Adrenal gland (tissue), 12 donors: Measurements from ENCODE around the gene HIP1R. TPM values are rescaled to one million over a fixed set of nuclear protein-coding genes. Genes with fewer than 3 reads are reported as not detected.

Experiments used
- DNase-seq, 7 donors: peaks; one replicate each; pipeline ENCODE4 v3.0.0-alpha.2; 2019 to 2020
- H3K27ac ChIP-seq, 5 donors: fragments of 200-600 bp; sonication (generic) in 4 of 5; 1 replicate in 3 of 5; 2 replicates in 2 of 5; pipeline versions ENCODE4 v1.5.1 to v1.8.0; 2016 to 2020; ENCODE audit warnings: mild to moderate bottlenecking in 1 of 5
- H3K27me3 ChIP-seq: fragments of 200-600 bp; 2 replicates; pipeline ENCODE4 v1.8.0; 2021
- H3K36me3 ChIP-seq, 2 donors: fragments of 200-600 bp; replicated peaks in 1 of 2; 1 replicate in 1 of 2; 2 replicates in 1 of 2; pipeline versions ENCODE4 v1.5.1 to v1.8.0; 2018 to 2022
- H3K4me1 ChIP-seq, 2 donors: fragments of 200-600 bp; replicated peaks in 1 of 2; 1 replicate in 1 of 2; 2 replicates in 1 of 2; pipeline versions ENCODE4 v1.5.1 to v1.8.0; 2018 to 2021
- H3K4me3 ChIP-seq, 4 donors: fragments of 200-600 bp; sonication (generic) in 3 of 4; one replicate each; pipeline ENCODE4 v1.5.1; 2016 to 2018
- H3K9me3 ChIP-seq, 3 donors: fragments of 200-600 bp; sonication (generic) in 1 of 3; replicated peaks in 1 of 3; 1 replicate in 2 of 3; 2 replicates in 1 of 3; pipeline versions ENCODE4 v1.5.1 to v1.8.0; 2016 to 2021
- CTCF ChIP-seq, 6 experiments: fragments of 450-650 bp in 4 of 6; fragments of 200-600 bp in 2 of 6; sonication (generic) in 1 of 6; IDR thresholded peaks; 1 replicate in 5 of 6; 2 replicates in 1 of 6; pipeline versions ENCODE4 v1.5.1 to v1.8.0; 2016 to 2021; ENCODE audit warnings: antibody characterized with exemption in 6 of 6, mild to moderate bottlenecking in 2 of 6, moderate library complexity in 1 of 6
- POLR2A ChIP-seq, 2 donors: fragments of 450-650 bp; IDR thresholded peaks; one replicate each; pipeline ENCODE4 v1.6.1; 2017; ENCODE audit warnings: antibody characterized with exemption in 2 of 2, mild to moderate bottlenecking in 2 of 2, moderate library complexity in 1 of 2
- WGBS, 4 donors: extraction: QIAGEN DNeasy Blood & Tissue Kit in 2 of 4; methylation state at CpG; one replicate each; pipeline versions ENCODE4 v1.1.5 to v1.1.7; 2013 to 2017; 5-methylcytosine and 5-hydroxymethylcytosine counted together
- intact Hi-C, 2 donors: fragments of 100-400 bp; cut with DNase I; formaldehyde crosslinking; loops; one replicate each; pipeline versions ENCODE4 v1.14.1 to v1.15.0; 2022 to 2023
- polyA plus RNA-seq, 3 donors: library from polyadenylated mRNA; stranded (reverse); fragments of 200-250 nt in 2 of 3; fragments of 350-450 nt in 1 of 3; fragmentation: Illumina TruSeq in 1 of 3; extraction: RNeasy Lipid Tissue Mini Kit (QIAGEN cat#74804) in 1 of 3; gene quantifications; one replicate each; pipeline ENCODE4 v1.2.3, GENCODE V29; 2013 to 2014
- total RNA-seq, 9 donors: library from RNA; depleted of rRNA in 4 of 9; stranded (reverse); fragments of >200 nt in 4 of 9; fragments of 120-200 nt in 1 of 9; fragmentation: NEBNext Ultra II Directional in 1 of 9; extraction: Animal tissue kit (Norgen Biotek cat#: 25700) in 1 of 9; gene quantifications; one replicate each; pipeline versions ENCODE4 v1.1.0 to v1.2.4, GENCODE V29; 2013 to 2023
- donor health status: healthy with polysubstance abuse.
- donor health status: Bipolar disorder and iron deficiency.
- donor health status: DM: yes; HTN: yes; CAD: no.
- donor health status: DM: no; HTN: no; CAD: no.
- donor health status: DM: no; HTN: no; CAD: no.
- donor health status: DM: yes; HTN: yes; CAD: no.

HIP1R gene
- total and polyA plus RNA-seq, 12 donors: 21.6 to 107 (median 41.3) TPM

- Histone ChIP-seq H3K9me3 (no peaks in the 10 kb centered on the region), H3K4me3 (no peak overlapping the region), H3K27ac (peak overlapping the region; percentile 82 to 95 (median 87)), H3K36me3 (no peaks in the 10 kb centered on the region), H3K27me3 (no peaks in the 10 kb centered on the region), H3K4me1 (peaks cover 72 to 84% of the 10 kb centered on the region in 2 donors)
- peak in 1 of 7 donors; percentile 50 for DNase-seq
- intact Hi-C loops: no loop called here
- WGBS, 4 donors: 51 to 59% (median 56%) methylated on average over 10 of the region's 10 CpGs
- TF ChIP-seq POLR2A (IDR thresholded peaks at IDR 0.05) (no peak), CTCF (IDR thresholded peaks at IDR 0.05) (no peak)
Measured at GRCh38 chr12:122886851-122887818, 51.9 kb downstream of the HIP1R start.

- H3K27me3 ChIP-seq: no peaks in the 10 kb centered on the region
- H3K27ac ChIP-seq: peak overlapping the region; percentile 82 to 95 (median 87)
- intact Hi-C loops: no loop called here
- TF ChIP-seq CTCF (IDR thresholded peaks at IDR 0.05): no peak
- TF ChIP-seq POLR2A (IDR thresholded peaks at IDR 0.05): no peak
- peak overlapping the region in 1 of 4 donors; percentile 39 for H3K4me3 ChIP-seq
- H3K36me3 ChIP-seq: no peaks in the 10 kb centered on the region
- DNase-seq: peak in 1 of 7 donors; percentile 47
- 34 to 55% (median 45%) methylated on average over 5 of the region's 5 CpGs for WGBS, 4 donors
- no peaks in the 10 kb centered on the region for H3K9me3 ChIP-seq
- H3K4me1 ChIP-seq: peaks cover 78 to 86% of the 10 kb centered on the region in 2 donors
Measured at GRCh38 chr12:122887819-122888212, 52.6 kb downstream of the HIP1R start.

GRCh38 chr12:122888232-122888752 is 53.0 kb downstream of the HIP1R start:
- Histone ChIP-seq H3K9me3 (no peaks in the 10 kb centered on the region), H3K27ac (peak overlapping the region; percentile 82 to 95 (median 87)), H3K4me1 (peaks cover 83 to 91% of the 10 kb centered on the region in 2 donors), H3K27me3 (no peaks in the 10 kb centered on the region), H3K36me3 (no peaks in the 10 kb centered on the region), H3K4me3 (peak overlapping the region in 1 of 4 donors; percentile 39)
- intact Hi-C loops: no loop called here
- no peak for TF ChIP-seq CTCF (IDR thresholded peaks at IDR 0.05)
- TF ChIP-seq POLR2A (IDR thresholded peaks at IDR 0.05): peak in 1 of 2 donors; percentile 64
- WGBS, 4 donors: 8 to 10% (median 10%) methylated on average over 12 of the region's 12 CpGs
- peak in 6 of 7 donors; percentile 54 to 81 (median 69) for DNase-seq

- Histone ChIP-seq H3K27ac (peak overlapping the region in 3 of 5 donors; percentile 20 to 86 (median 82)), H3K36me3 (no peaks in the 10 kb centered on the region), H3K27me3 (no peaks in the 10 kb centered on the region), H3K4me3 (no peak overlapping the region), H3K4me1 (peaks cover 81 to 92% of the 10 kb centered on the region in 2 donors), H3K9me3 (no peaks in the 10 kb centered on the region)
- no peak for TF ChIP-seq POLR2A (IDR thresholded peaks at IDR 0.05)
- 59 to 66% (median 61%) methylated on average over 13 of the region's 13 CpGs for WGBS, 4 donors
- peak in 1 of 7 donors; percentile 42 for DNase-seq
- intact Hi-C loops: no loop called here
Measured at GRCh38 chr12:122889761-122890520, 54.7 kb downstream of the HIP1R start.
